Keratinocyte (primary cell): ENCODE data around the gene CDH15.

Experiments used
- EZH2 ChIP-seq: IDR thresholded peaks from one replicate; pipeline ENCODE4 v1.6.1; 2012; ENCODE audit warnings: inconsistent platforms, mild to moderate bottlenecking, low read length, moderate library complexity
- TF ChIP-seq, protein P1 (sequence below), 3 experiments: IDR thresholded peaks in 1 of 3; conservative IDR thresholded peaks in 1 of 3; optimal IDR thresholded peaks in 1 of 3; 2 replicates in 2 of 3; 3 replicates in 1 of 3; pipeline versions ENCODE3 to v1.5.1; 2011; ENCODE audit warnings: low read length in 3 of 3, mild to moderate bottlenecking in 3 of 3, moderate library complexity in 2 of 3, control low read depth in 1 of 3, inconsistent platforms in 1 of 3; ENCODE audit not compliant: insufficient read depth in 2 of 3; ENCODE audit errors: extremely low read depth in 1 of 3

DNA sequence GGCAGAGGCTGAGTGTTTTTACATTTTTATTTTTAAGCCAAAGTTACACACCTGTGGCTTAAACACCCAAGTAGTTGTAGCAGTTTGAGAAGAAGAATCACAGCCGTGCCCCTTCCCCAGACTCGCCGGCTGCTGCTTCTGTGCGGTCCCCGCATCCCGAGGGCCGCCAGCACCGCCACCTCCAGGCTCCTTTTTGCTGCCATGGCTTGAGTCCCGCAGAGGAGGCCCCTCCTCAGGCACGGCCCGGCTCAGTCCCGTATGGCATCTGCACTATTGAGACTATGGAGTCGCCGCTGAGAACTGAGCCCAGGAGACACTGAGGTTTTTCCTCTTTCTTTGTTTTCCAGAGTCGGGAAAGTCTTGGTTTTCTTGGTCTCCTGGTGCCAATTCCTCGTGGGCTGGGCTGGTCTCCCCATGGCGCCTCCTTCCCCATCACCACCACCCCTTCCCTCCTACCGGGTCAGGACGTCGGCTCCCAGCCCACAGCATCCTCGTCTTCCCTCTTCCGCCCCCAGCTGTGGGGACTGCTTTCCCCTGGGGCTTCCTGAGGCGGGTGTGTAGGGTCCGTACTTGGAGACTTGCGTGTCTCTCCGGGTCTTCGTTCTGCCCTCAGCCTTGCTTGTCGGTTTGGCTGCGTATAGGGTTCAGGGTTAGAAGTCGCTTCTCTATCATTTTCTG is 32.6 kb upstream of the CDH15 start:
- TF ChIP-seq, protein P1, sequence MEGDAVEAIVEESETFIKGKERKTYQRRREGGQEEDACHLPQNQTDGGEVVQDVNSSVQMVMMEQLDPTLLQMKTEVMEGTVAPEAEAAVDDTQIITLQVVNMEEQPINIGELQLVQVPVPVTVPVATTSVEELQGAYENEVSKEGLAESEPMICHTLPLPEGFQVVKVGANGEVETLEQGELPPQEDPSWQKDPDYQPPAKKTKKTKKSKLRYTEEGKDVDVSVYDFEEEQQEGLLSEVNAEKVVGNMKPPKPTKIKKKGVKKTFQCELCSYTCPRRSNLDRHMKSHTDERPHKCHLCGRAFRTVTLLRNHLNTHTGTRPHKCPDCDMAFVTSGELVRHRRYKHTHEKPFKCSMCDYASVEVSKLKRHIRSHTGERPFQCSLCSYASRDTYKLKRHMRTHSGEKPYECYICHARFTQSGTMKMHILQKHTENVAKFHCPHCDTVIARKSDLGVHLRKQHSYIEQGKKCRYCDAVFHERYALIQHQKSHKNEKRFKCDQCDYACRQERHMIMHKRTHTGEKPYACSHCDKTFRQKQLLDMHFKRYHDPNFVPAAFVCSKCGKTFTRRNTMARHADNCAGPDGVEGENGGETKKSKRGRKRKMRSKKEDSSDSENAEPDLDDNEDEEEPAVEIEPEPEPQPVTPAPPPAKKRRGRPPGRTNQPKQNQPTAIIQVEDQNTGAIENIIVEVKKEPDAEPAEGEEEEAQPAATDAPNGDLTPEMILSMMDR (optimal IDR thresholded peaks at IDR 0.05 in 1 of 3, IDR thresholded peaks at IDR 0.05 in 1 of 3, conservative IDR thresholded peaks at IDR 0.05 in 1 of 3; ENCODE audit: extremely low read depth in 1 of 3, insufficient read depth in 2 of 3, low read length in 3 of 3): no peak
- TF ChIP-seq EZH2: no peak
